GM18505 (cell line): ENCODE measurements around the gene DOCK11.

ENCODE experiments used
- ATAC-seq: cut with Tn5 transposase; IDR thresholded peaks from one replicate; pipeline ENCODE4 v1.9.1; 2021; ENCODE audit not compliant: unreplicated experiment
- POLR2A ChIP-seq: IDR thresholded peaks from 4 replicates; pipeline ENCODE4 v1.6.1; 2011; ENCODE audit warnings: borderline replicate concordance; ENCODE audit not compliant: insufficient read depth, insufficient read length; ENCODE audit errors: extremely low read depth

Gene DOCK11

GRCh38 chrX:118660085-118660484 lies 164.5 kb downstream of the DOCK11 start:
- no peak for TF ChIP-seq POLR2A
- no peak for ATAC-seq

- ATAC-seq = no peak
- no peak for TF ChIP-seq POLR2A
These were observed 169.6 kb downstream of the DOCK11 start for GRCh38 chrX:118665204-118665603.

- no peak for TF ChIP-seq POLR2A
- no peak for ATAC-seq
These were observed 170.9 kb downstream of the DOCK11 start for GRCh38 chrX:118666521-118666920.

- no peak for ATAC-seq
- no peak for TF ChIP-seq POLR2A
These were observed 173.8 kb downstream of the DOCK11 start for GRCh38 chrX:118669435-118669834.

GRCh38 chrX:118675326-118675965 lies 179.8 kb downstream of the DOCK11 start:
- no peak for ATAC-seq
- no peak for TF ChIP-seq POLR2A

GRCh38 chrX:118675966-118676349 lies 180.3 kb downstream of the DOCK11 start:
- ATAC-seq = no peak
- TF ChIP-seq POLR2A = no peak

- no peak for TF ChIP-seq POLR2A
These were observed 181.7 kb downstream of the DOCK11 start for GRCh38 chrX:118677318-118677717.

GRCh38 chrX:118679290-118679689 lies 183.7 kb downstream of the DOCK11 start:
- ATAC-seq = no peak
- no peak for TF ChIP-seq POLR2A

More at GRCh38 chrX:118677318-118677717, 181.7 kb downstream of the DOCK11 start:
- ATAC-seq = no peak

GRCh38 chrX:118682258-118683014 lies 186.8 kb downstream of the DOCK11 start:
- ATAC-seq = no peak
- TF ChIP-seq POLR2A = no peak

GRCh38 chrX:118685393-118685792 lies 189.8 kb downstream of the DOCK11 start:
- ATAC-seq = no peak
- TF ChIP-seq POLR2A = no peak

GRCh38 chrX:118688935-118689334 lies 193.3 kb downstream of the DOCK11 start:
- TF ChIP-seq POLR2A = no peak
- no peak for ATAC-seq

- ATAC-seq = no peak
- no peak for TF ChIP-seq POLR2A
These were observed 198.2 kb downstream of the DOCK11 start for GRCh38 chrX:118693843-118694242.

GRCh38 chrX:118694638-118695037 lies 199.0 kb downstream of the DOCK11 start:
- ATAC-seq = no peak
- no peak for TF ChIP-seq POLR2A

GRCh38 chrX:118698516-118699170 lies 203.0 kb downstream of the DOCK11 start:
- ATAC-seq = no peak
- TF ChIP-seq POLR2A = no peak
